ENCODE data around the gene LIPC. TPM values are rescaled to one million over a fixed set of nuclear protein-coding genes. Genes with fewer than 3 reads are reported as not detected.

LIPC gene
- total and polyA plus RNA-seq, 2 donors (not counting 3 experiments of a cell fraction or from before 2014, with no cell fraction given), result not detected

DNA sequence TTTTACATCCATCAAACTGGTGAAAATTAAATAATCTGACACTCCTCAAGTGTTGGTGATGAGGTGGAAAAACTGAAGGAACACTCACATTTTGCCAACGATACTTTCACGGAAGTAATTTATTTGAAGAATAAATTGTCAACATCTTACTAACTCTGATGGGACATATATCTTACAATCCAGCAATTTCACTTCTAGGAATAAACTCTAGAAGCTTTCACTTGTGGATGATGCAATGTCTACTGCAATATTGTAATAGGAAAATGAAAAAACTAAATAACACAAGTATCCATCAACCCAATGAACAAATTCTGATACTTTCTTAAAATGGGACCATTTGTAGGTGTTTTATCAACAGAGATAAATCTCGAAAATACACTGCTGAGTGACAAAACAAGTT is 16.2 kb upstream of the LIPC start:
- H3K9me3 ChIP-seq (replicated peaks; ENCODE audit: control insufficient read depth, insufficient read depth, low read length), result no peaks in the 10 kb centered on the region
- H3K79me2 ChIP-seq (ENCODE audit: control insufficient read depth, insufficient read depth, low read length), result no peaks in the 10 kb centered on the region
- H3K27ac ChIP-seq (ENCODE audit: insufficient read depth, low read depth, low read length), result no peak overlapping the region
- H4K20me1 ChIP-seq (replicated peaks; ENCODE audit: control insufficient read depth, extremely low read depth, insufficient read depth, low read length), result no peaks in the 10 kb centered on the region
- BruUV-seq (replicated peaks), result no TSS peak
- no peaks in the 10 kb centered on the region for H3K36me3 ChIP-seq (ENCODE audit: control insufficient read depth in 2 of 2, extremely low read depth in 1 of 2, insufficient read depth in 2 of 2, low read length in 2 of 2)
- H3K4me2 ChIP-seq (ENCODE audit: insufficient read depth, low read length), result no peak overlapping the region
- H3K9ac ChIP-seq (replicated peaks; ENCODE audit: extremely low read depth, insufficient read depth, low read length), result no peak overlapping the region
- intact Hi-C loops (cut with micrococcal nuclease) (no loop called here), dilution Hi-C loops (cut with MboI; ENCODE audit: extremely low pct_ligation_motif_present, low sequenced_read_pairs) (no loop called here)
- H3K4me1 ChIP-seq (ENCODE audit: control insufficient read depth, extremely low read depth, insufficient read depth, low read length), result no peaks in the 10 kb centered on the region
- no peaks in the 10 kb centered on the region for H3K27me3 ChIP-seq (ENCODE audit: control insufficient read depth in 2 of 2, insufficient read depth in 2 of 2, low read length in 2 of 2)
- FAIRE-seq, result no peak
- POLR2A ChIA-PET, result interaction anchor here (0.6 kb wide), 1 partner anchor 636 kb away, joined by 3 read pairs; no protein-coding TSS in a partner anchor
- TF ChIP-seq MYC (IDR thresholded peaks at IDR 0.05; ENCODE audit: low read depth, low read length) (no peak), JUN (IDR thresholded peaks at IDR 0.05; ENCODE audit: borderline replicate concordance, insufficient read depth, insufficient read length, low read depth) (no peak), POLR2A (IDR thresholded peaks at IDR 0.05; ENCODE audit: low read depth, low read length) (no peak), GATA2 (IDR thresholded peaks at IDR 0.05; ENCODE audit: insufficient read depth, insufficient read length, low read depth, low read length) (no peak), EZH2 (IDR thresholded peaks at IDR 0.05; ENCODE audit: borderline replicate concordance, low read depth, low read length, severe bottlenecking) (no peak), CTCF (IDR thresholded peaks at IDR 0.05; ENCODE audit: extremely low read depth in 1 of 2, insufficient read depth in 1 of 2, low read depth in 1 of 2, low read length in 2 of 2) (no peak), FOS (IDR thresholded peaks at IDR 0.05; ENCODE audit: borderline replicate concordance, insufficient read depth, low read length) (no peak), POLR2AphosphoS5 (IDR thresholded peaks at IDR 0.05; ENCODE audit: insufficient read depth, low read depth, low read length) (no peak)
- TF ChIP-seq, protein P1, sequence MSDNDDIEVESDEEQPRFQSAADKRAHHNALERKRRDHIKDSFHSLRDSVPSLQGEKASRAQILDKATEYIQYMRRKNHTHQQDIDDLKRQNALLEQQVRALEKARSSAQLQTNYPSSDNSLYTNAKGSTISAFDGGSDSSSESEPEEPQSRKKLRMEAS (IDR thresholded peaks at IDR 0.05; ENCODE audit: insufficient read depth, insufficient read length), result no peak
- CTCF ChIA-PET, result interaction anchor here (1.2 kb wide), 1 partner anchor 10 kb away, joined by 3 read pairs; no protein-coding TSS in a partner anchor
- no peak overlapping the region for H2AFZ ChIP-seq (ENCODE audit: low read depth, low read length)
- DNase-seq (ENCODE audit: low read depth, low spot score), result no peak
- no peaks in the 10 kb centered on the region for H3K9me1 ChIP-seq (replicated peaks; ENCODE audit: control insufficient read depth, extremely low read depth, insufficient read depth, low read length)
- H3K4me3 ChIP-seq (replicated peaks in 1 of 3; ENCODE audit: insufficient read depth in 1 of 3, low read depth in 1 of 3, low read length in 3 of 3), result no peak overlapping the region

All from endothelial cell of umbilical vein (primary cell).